HG02642 (cell line): ENCODE measurements around the gene RIMS4.

Experiments used
- ATAC-seq: cut with Tn5 transposase; IDR thresholded peaks from one replicate; pipeline ENCODE4 v1.9.1; 2021; ENCODE audit warnings: mild to moderate bottlenecking; ENCODE audit not compliant: unreplicated experiment, poor library complexity

Gene RIMS4

DNA sequence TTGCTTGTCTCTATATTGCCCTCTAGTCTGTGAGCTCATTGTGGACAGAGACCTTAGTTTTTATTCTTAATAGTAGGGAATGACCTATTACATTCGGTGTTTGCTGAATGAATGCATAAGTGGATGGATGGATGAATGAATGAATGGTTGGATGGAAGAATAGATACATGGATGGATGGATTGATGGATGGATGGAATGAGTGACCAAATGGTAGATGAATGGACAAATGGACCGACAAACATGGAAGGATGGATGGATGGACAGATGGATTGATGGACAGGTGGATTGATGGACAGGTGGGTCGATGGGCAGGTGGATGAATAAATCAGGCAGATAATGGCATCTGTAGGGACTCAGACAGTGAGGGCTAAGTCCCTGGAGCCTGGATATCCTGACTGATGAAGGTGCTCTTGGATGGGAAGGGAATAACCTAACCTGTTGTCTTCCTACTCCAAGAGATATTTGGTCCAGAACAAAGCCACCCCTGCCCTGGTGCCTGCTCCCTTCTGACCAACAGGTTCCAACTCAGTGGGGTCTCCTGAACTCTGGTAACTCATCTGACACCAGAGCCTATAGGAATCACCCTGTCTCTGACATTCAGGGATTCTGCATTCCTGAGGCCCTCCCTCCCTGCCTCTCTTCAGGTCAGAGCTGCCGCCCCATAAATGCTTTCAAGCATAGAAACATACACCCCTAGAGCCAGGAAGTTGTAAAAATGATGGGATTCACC lies 104.8 kb downstream of the RIMS4 start:
- ATAC-seq, result no peak

GRCh38 chr20:44704551-44704971 lies 105.8 kb downstream of the RIMS4 start:
- no peak for ATAC-seq

DNA sequence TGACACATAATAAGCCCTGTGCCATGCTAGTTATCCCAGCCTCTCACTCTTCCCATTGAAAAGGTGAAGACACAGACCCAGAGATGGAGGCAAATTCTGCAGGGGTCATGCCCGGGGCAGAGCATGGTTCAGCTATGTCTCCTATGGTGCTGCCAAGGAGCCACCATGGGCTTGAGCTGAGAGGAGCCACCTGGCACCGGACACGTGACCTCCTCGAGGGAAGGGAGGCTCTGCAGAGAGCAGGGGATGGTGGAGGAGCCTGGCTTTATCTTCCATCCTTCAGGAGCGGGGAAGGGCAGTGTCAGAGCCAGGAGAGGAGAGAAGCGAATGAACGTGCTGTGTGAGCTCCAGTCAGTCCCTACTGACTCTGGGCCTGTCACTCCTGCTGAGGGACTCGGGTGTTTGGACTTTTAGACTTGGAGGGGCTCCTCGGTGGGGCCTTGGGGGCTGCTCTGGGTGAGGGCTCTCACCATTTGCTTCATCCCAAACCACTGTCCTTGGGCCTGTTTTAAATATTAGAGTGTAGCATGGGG lies 106.3 kb downstream of the RIMS4 start:
- no peak for ATAC-seq

- no peak for ATAC-seq
Observed at GRCh38 chr20:44703183-44703925, 107.0 kb downstream of the RIMS4 start.

DNA sequence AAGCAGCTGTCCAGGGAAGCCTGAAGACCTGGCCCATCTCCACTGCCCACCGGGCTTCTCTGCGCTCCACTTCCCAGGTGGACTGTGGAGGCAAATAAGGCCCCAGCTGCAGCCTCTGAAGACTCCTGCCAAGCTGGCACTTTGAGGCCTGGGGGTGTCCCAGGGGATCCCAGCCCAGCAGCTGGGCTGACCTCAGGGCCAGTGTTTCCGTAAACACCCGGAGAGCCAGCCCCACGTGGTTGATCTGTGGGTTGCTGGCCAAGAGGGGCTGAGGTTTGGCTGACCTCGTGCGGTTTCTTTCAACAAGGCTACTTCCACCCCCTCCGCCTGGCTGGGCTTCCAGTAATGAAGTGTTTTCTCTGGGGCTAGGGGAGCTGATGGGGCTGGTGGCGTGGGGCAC lies 107.6 kb downstream of the RIMS4 start:
- ATAC-seq, result no peak

DNA sequence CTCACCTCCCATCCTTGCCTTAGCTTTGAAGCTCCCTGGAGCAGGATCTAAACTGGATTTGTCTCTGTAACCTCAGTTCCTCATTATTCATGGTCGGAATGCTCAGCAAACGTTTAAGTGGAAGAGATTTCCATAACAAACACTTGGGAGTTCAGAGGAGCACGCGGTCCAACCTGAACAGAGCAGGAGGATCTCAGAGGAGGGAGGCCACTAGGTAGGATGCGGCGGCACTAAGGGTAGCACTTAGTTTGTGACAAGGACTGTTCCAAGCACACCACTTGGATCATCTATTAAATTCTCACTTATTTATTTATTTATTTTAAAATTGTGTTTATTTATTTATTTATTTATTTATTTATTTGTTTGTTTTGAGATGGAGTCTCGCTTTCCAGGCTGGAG lies 108.5 kb downstream of the RIMS4 start:
- no peak for ATAC-seq
